Activated CD4-positive, alpha-beta T cell treated with anti-CD3 and anti-CD28 coated beads, Interleukin-2, amount 10 ng/mL, durations not matched to agents 24 days and 14 days (primary cell): ENCODE measurements around the gene ARFIP2. TPM values are rescaled to one million over a fixed set of nuclear protein-coding genes. Genes with fewer than 3 reads are reported as not detected.
A peak's percentile ranks its signal among the peaks of the same experiment; 100 is the strongest.
"Not testable (repeated sequence)": the region's sequence is repeated elsewhere in the genome, so short reads cannot be mapped to it uniquely, and the experiment has no call there.

ENCODE experiments used
- DNase-seq: peaks from one replicate; pipeline ENCODE4 v3.0.0; 2022
- H3K27ac Mint-ChIP-seq: one replicate; pipeline ENCODE4 v1.8.0; 2022; ENCODE audit warnings: mild to moderate bottlenecking, mixed read lengths
- H3K27me3 Mint-ChIP-seq: one replicate; pipeline ENCODE4 v1.8.0; 2022; ENCODE audit warnings: mixed read lengths
- H3K36me3 Mint-ChIP-seq: one replicate; pipeline ENCODE4 v1.8.0; 2022; ENCODE audit warnings: low read depth, mild to moderate bottlenecking, mixed read lengths
- H3K4me1 Mint-ChIP-seq: one replicate; pipeline ENCODE4 v1.8.0; 2021; ENCODE audit warnings: mixed read lengths
- H3K4me3 Mint-ChIP-seq: one replicate; pipeline ENCODE4 v1.8.0; 2022; ENCODE audit warnings: mild to moderate bottlenecking, moderate library complexity, mixed read lengths
- H3K9me3 Mint-ChIP-seq: one replicate; pipeline ENCODE4 v1.8.0; 2021; ENCODE audit warnings: mixed read lengths
- intact Hi-C: fragments of 100-400 bp; cut with micrococcal nuclease; formaldehyde crosslinking; loops from one replicate; pipeline ENCODE4 v1.15.1; 2023
- total RNA-seq: library from RNA; stranded (reverse); gene quantifications from 2 replicates; pipeline ENCODE4 v1.2.3, GENCODE V29; 2022

Gene ARFIP2
- total RNA-seq, result 50.8 and 51.2 TPM in 2 replicates

DNA sequence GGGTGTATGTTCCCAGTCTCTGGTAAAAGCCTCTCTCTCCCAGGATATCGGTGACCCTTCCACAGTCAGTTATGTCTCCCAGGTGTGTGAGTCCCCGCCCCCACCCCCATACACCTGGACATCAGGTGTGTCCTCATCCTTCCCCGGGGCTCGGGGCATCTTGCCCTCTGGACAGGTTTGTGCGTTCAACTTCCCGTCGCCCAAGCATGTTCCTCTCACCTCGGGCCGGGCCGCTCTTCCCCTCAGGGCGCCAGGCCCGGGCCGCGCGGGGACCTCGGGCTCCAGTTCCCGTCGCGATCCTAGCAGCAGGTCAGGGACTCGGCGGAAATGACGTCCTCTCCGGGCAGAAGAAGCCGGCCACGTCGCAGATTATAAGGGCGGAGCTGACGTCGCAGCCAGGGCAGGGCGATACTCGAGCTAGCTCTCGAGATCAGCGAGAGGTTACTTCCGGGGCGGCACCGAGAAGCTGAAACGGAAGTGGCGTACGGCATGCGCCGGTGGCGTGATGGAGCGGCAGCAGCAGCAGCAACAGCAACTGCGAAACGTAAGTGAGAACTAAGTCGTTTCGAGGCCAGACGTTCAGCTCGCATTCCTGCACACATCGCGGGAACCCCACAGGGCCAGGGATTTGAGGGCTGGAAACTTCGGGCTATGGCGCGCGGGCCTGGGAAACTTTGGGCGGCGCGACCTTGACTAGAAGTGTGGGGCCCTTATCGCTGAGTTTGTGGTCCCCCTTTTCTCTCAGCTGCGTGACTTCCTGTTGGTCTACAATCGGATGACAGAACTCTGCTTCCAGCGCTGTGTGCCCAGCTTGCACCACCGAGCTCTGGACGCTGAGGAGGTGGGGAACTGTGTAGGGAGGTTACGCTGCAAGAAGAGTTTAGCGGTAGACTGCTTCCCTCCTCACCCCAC, at the start of gene ARFIP2, which contains the start of gene TIMM10B:
TSS of gene ARFIP2 (minus strand) at position 320 of the 912 bp plus-strand sequence. CDS start 910 bp downstream, outside the sequence.
TSS of gene TIMM10B (plus strand) at position 490 of the 912 bp plus-strand sequence. CDS start at position 506, 16 bp downstream.
- H3K27ac Mint-ChIP-seq, result peak within 1 kb of the TSS; percentile 98
- peak; percentile 99 for DNase-seq
- H3K4me3 Mint-ChIP-seq, result peak within 1 kb of the TSS; percentile 94
- no peaks in the 10 kb centered on the region for H3K9me3 Mint-ChIP-seq
- no peaks in the 10 kb centered on the region for H3K27me3 Mint-ChIP-seq
- H3K4me1 Mint-ChIP-seq, result peaks cover 30% of the 10 kb centered on the region
- peaks cover 41% of the 10 kb centered on the region for H3K36me3 Mint-ChIP-seq
- intact Hi-C loops, result loop anchor here (1.0 to 5.0 kb wide), 6 partner anchors 64 to 247 kb away; partner anchors contain the start of genes APBB1, CAVIN3, FHIP1B and ILK

- no peak for DNase-seq
- peak overlapping the region; percentile 4 for H3K27ac Mint-ChIP-seq
- no peak overlapping the region for H3K4me3 Mint-ChIP-seq
- peaks cover 31% of the 10 kb centered on the region for H3K36me3 Mint-ChIP-seq
- intact Hi-C loops, result loop anchor here (1.0 to 5.0 kb wide), 3 partner anchors 152 to 226 kb away; partner anchors contain the start of gene MRPL17
- H3K27me3 Mint-ChIP-seq, result no peaks in the 10 kb centered on the region
- H3K4me1 Mint-ChIP-seq, result peaks cover 19% of the 10 kb centered on the region
- no peaks in the 10 kb centered on the region for H3K9me3 Mint-ChIP-seq
These were observed 49.7 kb upstream of the ARFIP2 start for GRCh38 chr11:6530848-6531247.

GRCh38 chr11:6529266-6529665, 48.1 kb upstream of the ARFIP2 start:
- H3K27me3 Mint-ChIP-seq, result no peaks in the 10 kb centered on the region
- no peak for DNase-seq

GRCh38 chr11:6526411-6527135, 45.4 kb upstream of the ARFIP2 start:
- peak overlapping the region; percentile 80 for H3K27ac Mint-ChIP-seq
- peaks cover 30% of the 10 kb centered on the region for H3K36me3 Mint-ChIP-seq
- H3K4me3 Mint-ChIP-seq, result peak overlapping the region; percentile 62
- H3K4me1 Mint-ChIP-seq, result peaks cover 35% of the 10 kb centered on the region
- H3K27me3 Mint-ChIP-seq, result no peaks in the 10 kb centered on the region
- no peaks in the 10 kb centered on the region for H3K9me3 Mint-ChIP-seq
- intact Hi-C loops, result loop anchor here (2.0 kb wide), 1 partner anchor 80 kb away; no protein-coding TSS in a partner anchor
- no peak for DNase-seq

More at GRCh38 chr11:6529266-6529665, 48.1 kb upstream of the ARFIP2 start:
- no peaks in the 10 kb centered on the region for H3K9me3 Mint-ChIP-seq
- H3K36me3 Mint-ChIP-seq, result peaks cover 35% of the 10 kb centered on the region
- no peak overlapping the region for H3K27ac Mint-ChIP-seq
- intact Hi-C loops, result no loop called here
- H3K4me3 Mint-ChIP-seq, result no peak overlapping the region
- peaks cover 31% of the 10 kb centered on the region for H3K4me1 Mint-ChIP-seq

GRCh38 chr11:6523253-6523652, 42.1 kb upstream of the ARFIP2 start:
- H3K27ac Mint-ChIP-seq, result peak overlapping the region; percentile 14
- intact Hi-C loops, result loop anchor here (5.0 kb wide), 1 partner anchor 36 kb away; no protein-coding TSS in a partner anchor
- DNase-seq, result no peak
- peaks cover 50% of the 10 kb centered on the region for H3K36me3 Mint-ChIP-seq
- H3K9me3 Mint-ChIP-seq, result no peaks in the 10 kb centered on the region
- H3K4me1 Mint-ChIP-seq, result peaks cover 33% of the 10 kb centered on the region
- no peak overlapping the region for H3K4me3 Mint-ChIP-seq
- H3K27me3 Mint-ChIP-seq, result no peaks in the 10 kb centered on the region

- not testable (repeated sequence) for DNase-seq, H3K4me3 Mint-ChIP-seq, H3K9me3 Mint-ChIP-seq, H3K27ac Mint-ChIP-seq, H3K27me3 Mint-ChIP-seq
- intact Hi-C loops, result loop anchor here (5.0 kb wide), 1 partner anchor 35 kb away; no protein-coding TSS in a partner anchor
- H3K36me3 Mint-ChIP-seq, result peaks cover 45% of the 10 kb centered on the region
- peaks cover 27% of the 10 kb centered on the region for H3K4me1 Mint-ChIP-seq
These were observed 40.8 kb upstream of the ARFIP2 start for GRCh38 chr11:6521946-6522345.

DNA sequence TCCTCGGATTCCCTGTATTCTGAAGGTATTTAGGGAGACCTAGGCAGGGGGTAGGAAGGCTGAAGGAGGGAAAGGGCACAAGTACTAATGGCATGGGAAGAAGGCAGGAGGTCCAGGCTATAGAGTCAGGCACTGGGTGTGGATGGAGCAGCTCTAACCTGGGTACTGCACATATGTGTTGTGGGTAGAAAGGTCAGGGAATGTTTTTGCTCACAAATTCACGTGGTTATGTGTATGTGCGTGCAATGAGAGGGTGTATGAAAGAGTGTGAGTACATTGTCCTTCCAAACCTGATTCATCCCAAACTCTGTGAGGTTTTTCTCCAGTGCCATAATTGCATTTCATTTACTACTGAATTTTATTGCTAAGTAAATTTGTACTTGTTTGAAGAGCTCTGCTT, 39.1 kb upstream of the ARFIP2 start:
- no peaks in the 10 kb centered on the region for H3K9me3 Mint-ChIP-seq
- H3K27ac Mint-ChIP-seq, result no peak overlapping the region
- no peaks in the 10 kb centered on the region for H3K27me3 Mint-ChIP-seq
- intact Hi-C loops, result loop anchor here (5.0 kb wide), 1 partner anchor 33 kb away; no protein-coding TSS in a partner anchor
- H3K4me1 Mint-ChIP-seq, result peaks cover 14% of the 10 kb centered on the region
- H3K36me3 Mint-ChIP-seq, result peaks cover 51% of the 10 kb centered on the region
- no peak overlapping the region for H3K4me3 Mint-ChIP-seq
- no peak for DNase-seq

DNA sequence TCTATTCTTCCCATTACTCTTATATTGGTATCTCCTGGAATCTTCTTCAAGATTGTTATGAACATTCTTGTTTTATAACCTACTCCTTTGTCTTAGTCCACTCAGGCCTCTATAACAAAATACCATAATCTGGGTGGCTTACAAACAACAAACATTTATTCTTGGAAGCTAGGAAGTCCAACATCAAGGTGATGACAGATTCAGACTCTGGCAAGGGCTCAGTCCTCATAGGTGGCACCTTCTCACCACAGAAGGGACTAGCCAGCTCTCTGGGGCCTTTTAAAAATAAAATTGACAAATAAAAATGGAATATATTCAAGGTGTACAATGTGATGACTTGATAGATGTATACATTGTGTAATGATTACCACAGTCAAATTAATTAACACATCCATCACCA, 35.7 kb upstream of the ARFIP2 start:
- no peaks in the 10 kb centered on the region for H3K9me3 Mint-ChIP-seq
- no peaks in the 10 kb centered on the region for H3K4me1 Mint-ChIP-seq
- no peaks in the 10 kb centered on the region for H3K27me3 Mint-ChIP-seq
- no peak overlapping the region for H3K4me3 Mint-ChIP-seq
- H3K27ac Mint-ChIP-seq, result no peak overlapping the region
- DNase-seq, result no peak
- peaks cover 53% of the 10 kb centered on the region for H3K36me3 Mint-ChIP-seq
- intact Hi-C loops, result no loop called here

DNA sequence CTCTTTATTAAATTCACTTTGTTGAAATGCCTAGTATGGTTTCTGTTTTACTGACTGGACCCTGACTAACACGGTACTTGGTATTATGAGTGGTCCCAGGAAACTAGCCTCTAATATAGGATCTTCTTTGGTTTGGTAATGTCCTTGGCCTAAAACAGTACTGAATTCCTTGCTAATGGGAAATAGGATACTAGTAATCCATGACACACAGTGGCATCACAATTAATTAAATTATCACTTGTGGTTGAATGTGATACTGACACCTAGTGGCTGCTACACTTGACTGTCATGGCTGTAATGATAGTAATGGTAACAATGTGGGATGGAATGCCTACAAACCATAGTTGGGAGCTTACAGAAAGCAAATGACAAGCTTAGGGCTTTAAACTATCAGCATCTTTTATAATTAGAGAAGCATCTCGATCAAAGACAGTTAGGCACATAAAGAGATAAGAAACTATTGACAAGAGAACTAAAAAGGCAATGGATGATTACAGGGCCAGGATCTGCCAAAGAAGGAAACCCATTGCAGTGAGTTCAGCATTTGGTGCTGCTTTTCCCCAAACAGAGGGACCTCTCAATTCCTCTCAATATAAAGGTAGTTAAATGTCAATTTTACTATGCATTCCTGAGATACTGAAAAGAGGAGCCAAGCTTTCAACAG, 24.6 kb upstream of the ARFIP2 start:
- H3K9me3 Mint-ChIP-seq, result no peaks in the 10 kb centered on the region
- no peaks in the 10 kb centered on the region for H3K27me3 Mint-ChIP-seq
- DNase-seq, result peak; percentile 70
- intact Hi-C loops, result loop anchor here (1.0 kb wide), 1 partner anchor 126 kb away; no protein-coding TSS in a partner anchor
- peaks cover 26% of the 10 kb centered on the region for H3K36me3 Mint-ChIP-seq
- no peak overlapping the region for H3K27ac Mint-ChIP-seq
- H3K4me3 Mint-ChIP-seq, result no peak overlapping the region
- H3K4me1 Mint-ChIP-seq, result peaks cover 6% of the 10 kb centered on the region

DNA sequence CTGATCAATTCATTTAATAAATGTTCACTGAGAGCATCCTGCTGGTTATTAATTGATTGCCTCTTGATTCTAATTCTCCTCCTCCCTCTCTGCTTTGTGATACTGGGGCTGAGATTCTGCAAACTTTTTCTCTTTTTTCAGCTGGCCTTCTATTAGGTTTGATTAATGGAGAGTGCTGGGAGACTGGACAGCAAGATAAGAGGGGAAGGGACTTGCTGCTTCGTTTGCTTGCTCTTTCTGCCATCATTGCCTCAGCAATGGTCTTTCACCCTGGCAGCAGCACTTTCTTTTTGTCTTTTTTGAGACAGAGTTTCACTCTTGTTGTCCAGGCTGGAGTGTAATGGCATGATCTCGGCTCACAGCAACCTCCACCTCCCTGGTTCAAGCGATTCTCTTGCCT, 23.0 kb upstream of the ARFIP2 start:
- DNase-seq, result no peak
- Mint-ChIP-seq H3K4me1 (peaks cover 6% of the 10 kb centered on the region), H3K27ac (no peak overlapping the region), H3K9me3 (no peaks in the 10 kb centered on the region), H3K27me3 (no peaks in the 10 kb centered on the region), H3K36me3 (peaks cover 26% of the 10 kb centered on the region), H3K4me3 (no peak overlapping the region)
- intact Hi-C loops, result no loop called here

- no peak overlapping the region for H3K4me3 Mint-ChIP-seq
- H3K36me3 Mint-ChIP-seq, result peaks cover 30% of the 10 kb centered on the region
- H3K9me3 Mint-ChIP-seq, result no peaks in the 10 kb centered on the region
- no peak for DNase-seq
- peaks cover 6% of the 10 kb centered on the region for H3K4me1 Mint-ChIP-seq
- intact Hi-C loops, result no loop called here
- no peak overlapping the region for H3K27ac Mint-ChIP-seq
- no peaks in the 10 kb centered on the region for H3K27me3 Mint-ChIP-seq
These were observed 21.3 kb upstream of the ARFIP2 start for GRCh38 chr11:6502382-6502781.

GRCh38 chr11:6498544-6498943, 17.4 kb upstream of the ARFIP2 start:
- Mint-ChIP-seq H3K27me3 (no peaks in the 10 kb centered on the region), H3K4me1 (peaks cover 7% of the 10 kb centered on the region), H3K27ac (no peak overlapping the region), H3K4me3 (no peak overlapping the region), H3K9me3 (no peaks in the 10 kb centered on the region), H3K36me3 (peaks cover 30% of the 10 kb centered on the region)
- intact Hi-C loops, result no loop called here
- no peak for DNase-seq

DNA sequence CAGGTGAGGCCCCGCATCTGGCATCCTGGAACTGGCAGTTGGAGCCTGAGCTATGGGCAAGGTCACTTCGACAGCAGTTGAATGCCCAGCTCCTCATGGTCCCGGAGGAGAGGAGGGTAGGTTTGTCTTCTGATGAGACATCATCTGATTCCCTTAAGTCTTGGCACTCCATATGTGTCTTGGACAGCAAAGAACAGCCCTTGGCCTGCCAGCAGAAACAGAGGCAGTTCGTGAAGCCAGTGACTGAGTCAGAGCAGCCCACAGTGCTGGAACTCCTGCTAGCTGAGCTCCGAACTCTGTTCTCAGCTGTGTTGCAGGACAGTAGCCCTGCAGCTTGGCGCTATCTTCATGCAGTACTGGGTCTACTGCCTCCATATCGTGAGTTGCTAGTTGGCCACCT, 17.0 kb upstream of the ARFIP2 start:
- Mint-ChIP-seq H3K27me3 (no peaks in the 10 kb centered on the region), H3K9me3 (no peaks in the 10 kb centered on the region), H3K4me1 (peaks cover 7% of the 10 kb centered on the region), H3K27ac (no peak overlapping the region), H3K36me3 (peaks cover 28% of the 10 kb centered on the region), H3K4me3 (no peak overlapping the region)
- intact Hi-C loops, result no loop called here
- DNase-seq, result no peak
